Upper lobe of left lung (tissue), 4 donors: ENCODE measurements around the gene AGAP1.

Source experiments
- POLR2A ChIP-seq, 4 donors: fragments of 450-650 bp; IDR thresholded peaks; one replicate each; pipeline ENCODE4 v1.5.1; 2016 to 2017; ENCODE audit warnings: antibody characterized with exemption in 4 of 4, mild to moderate bottlenecking in 2 of 4
- POLR2AphosphoS5 ChIP-seq, 2 donors: sonication (generic); formaldehyde crosslinking; IDR thresholded peaks; one replicate each; pipeline ENCODE4 v1.5.1; 2017; ENCODE audit warnings: antibody characterized with exemption in 2 of 2
- TF ChIP-seq, protein P1 (sequence below), 6 experiments: fragments of 450-650 bp in 4 of 6; fragments of 200-600 bp in 2 of 6; sonication (generic) in 2 of 6; IDR thresholded peaks; one replicate each; pipeline ENCODE4 v1.5.1; 2016 to 2019; ENCODE audit warnings: antibody characterized with exemption in 6 of 6

DNA sequence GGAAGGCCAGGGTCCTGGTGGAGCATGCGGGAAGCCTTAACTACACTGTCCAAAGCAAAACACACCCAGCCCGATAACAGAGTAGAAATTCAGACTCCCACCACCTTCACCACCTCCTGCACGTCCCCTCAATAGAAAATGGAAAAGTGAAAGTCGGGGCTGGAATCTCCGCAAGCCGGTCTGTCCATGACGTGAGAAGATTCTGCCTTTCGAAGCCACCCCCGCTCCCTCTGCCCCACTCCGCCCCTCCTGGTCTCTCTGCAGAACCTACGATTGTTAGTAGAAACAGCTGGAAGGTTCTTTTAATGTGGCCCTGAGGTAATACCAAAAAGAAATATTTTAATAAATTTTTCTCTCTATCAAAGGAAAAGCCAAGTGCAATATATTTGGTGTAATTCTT lies 558.0 kb downstream of the AGAP1 start:
- TF ChIP-seq, protein P1, sequence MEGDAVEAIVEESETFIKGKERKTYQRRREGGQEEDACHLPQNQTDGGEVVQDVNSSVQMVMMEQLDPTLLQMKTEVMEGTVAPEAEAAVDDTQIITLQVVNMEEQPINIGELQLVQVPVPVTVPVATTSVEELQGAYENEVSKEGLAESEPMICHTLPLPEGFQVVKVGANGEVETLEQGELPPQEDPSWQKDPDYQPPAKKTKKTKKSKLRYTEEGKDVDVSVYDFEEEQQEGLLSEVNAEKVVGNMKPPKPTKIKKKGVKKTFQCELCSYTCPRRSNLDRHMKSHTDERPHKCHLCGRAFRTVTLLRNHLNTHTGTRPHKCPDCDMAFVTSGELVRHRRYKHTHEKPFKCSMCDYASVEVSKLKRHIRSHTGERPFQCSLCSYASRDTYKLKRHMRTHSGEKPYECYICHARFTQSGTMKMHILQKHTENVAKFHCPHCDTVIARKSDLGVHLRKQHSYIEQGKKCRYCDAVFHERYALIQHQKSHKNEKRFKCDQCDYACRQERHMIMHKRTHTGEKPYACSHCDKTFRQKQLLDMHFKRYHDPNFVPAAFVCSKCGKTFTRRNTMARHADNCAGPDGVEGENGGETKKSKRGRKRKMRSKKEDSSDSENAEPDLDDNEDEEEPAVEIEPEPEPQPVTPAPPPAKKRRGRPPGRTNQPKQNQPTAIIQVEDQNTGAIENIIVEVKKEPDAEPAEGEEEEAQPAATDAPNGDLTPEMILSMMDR (IDR thresholded peaks at IDR 0.05), result no peak
- TF ChIP-seq POLR2A (IDR thresholded peaks at IDR 0.05) (no peak), POLR2AphosphoS5 (IDR thresholded peaks at IDR 0.05) (no peak)
